Peyer's patch (tissue), 4 donors: ENCODE measurements around the gene PLCL2.

Experiments used
- CTCF ChIP-seq, 6 experiments: fragments of 450-650 bp in 4 of 6; fragments of 200-600 bp in 2 of 6; sonication (generic) in 1 of 6; IDR thresholded peaks; one replicate each; pipeline ENCODE4 v1.5.1; 2017 to 2019; ENCODE audit warnings: antibody characterized with exemption in 6 of 6, mild to moderate bottlenecking in 3 of 6, moderate library complexity in 1 of 6
- POLR2A ChIP-seq, 2 donors: fragments of 450-650 bp; IDR thresholded peaks; one replicate each; pipeline ENCODE4 v1.5.1; 2017; ENCODE audit warnings: antibody characterized with exemption in 2 of 2, mild to moderate bottlenecking in 2 of 2, moderate library complexity in 2 of 2

DNA sequence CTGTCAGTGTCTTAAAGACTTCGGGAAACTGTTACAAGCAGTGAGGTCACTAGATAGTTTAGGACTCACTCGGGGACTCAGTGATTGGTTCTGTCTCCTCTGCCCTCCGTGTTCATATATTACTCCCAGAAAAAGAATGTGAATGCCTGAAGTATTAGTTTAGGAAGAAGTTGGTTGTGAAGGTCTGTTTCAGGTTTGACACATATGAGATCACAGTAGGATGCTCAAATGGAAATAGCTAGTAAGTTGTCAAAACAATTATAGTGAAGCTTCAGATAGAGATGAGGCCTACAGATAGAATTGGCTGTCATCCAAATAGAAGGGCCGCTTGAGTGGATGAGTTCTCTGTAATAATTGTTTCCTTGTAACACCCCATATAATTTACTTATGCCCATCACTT, 172.6 kb downstream of the PLCL2 start:
- TF ChIP-seq CTCF (IDR thresholded peaks at IDR 0.05) (no peak), POLR2A (IDR thresholded peaks at IDR 0.05) (no peak)
